ENCODE data around the gene CYTH1.

DNA sequence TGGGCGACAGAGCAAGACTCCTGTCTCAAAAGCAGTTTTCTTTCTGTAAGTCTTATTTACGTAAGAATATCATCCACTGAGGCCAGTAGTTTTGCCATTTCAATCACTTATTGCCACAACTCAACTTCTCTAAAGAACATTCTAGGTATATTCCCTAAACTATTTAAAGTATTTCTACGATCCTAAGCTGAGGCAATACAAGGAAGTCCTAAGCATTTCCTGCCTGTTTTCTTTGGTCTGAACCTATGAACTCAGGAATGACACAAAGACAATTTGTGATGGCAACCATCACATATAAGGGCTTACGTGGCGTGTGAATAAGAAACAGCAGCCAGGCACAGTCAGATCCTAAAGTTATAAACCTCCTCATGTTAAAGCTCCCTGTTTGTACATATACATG, 44.3 kb upstream of the CYTH1 start:
- TF ChIP-seq, protein P1, sequence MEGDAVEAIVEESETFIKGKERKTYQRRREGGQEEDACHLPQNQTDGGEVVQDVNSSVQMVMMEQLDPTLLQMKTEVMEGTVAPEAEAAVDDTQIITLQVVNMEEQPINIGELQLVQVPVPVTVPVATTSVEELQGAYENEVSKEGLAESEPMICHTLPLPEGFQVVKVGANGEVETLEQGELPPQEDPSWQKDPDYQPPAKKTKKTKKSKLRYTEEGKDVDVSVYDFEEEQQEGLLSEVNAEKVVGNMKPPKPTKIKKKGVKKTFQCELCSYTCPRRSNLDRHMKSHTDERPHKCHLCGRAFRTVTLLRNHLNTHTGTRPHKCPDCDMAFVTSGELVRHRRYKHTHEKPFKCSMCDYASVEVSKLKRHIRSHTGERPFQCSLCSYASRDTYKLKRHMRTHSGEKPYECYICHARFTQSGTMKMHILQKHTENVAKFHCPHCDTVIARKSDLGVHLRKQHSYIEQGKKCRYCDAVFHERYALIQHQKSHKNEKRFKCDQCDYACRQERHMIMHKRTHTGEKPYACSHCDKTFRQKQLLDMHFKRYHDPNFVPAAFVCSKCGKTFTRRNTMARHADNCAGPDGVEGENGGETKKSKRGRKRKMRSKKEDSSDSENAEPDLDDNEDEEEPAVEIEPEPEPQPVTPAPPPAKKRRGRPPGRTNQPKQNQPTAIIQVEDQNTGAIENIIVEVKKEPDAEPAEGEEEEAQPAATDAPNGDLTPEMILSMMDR (IDR thresholded peaks at IDR 0.05): no peak
- TF ChIP-seq POLR2A (IDR thresholded peaks at IDR 0.05): no peak

Measured in adrenal gland (tissue), 5 donors.